Adrenal gland (tissue), 12 donors: Measurements from ENCODE around the gene PARP6. TPM values are rescaled to one million over a fixed set of nuclear protein-coding genes. Genes with fewer than 3 reads are reported as not detected.

Source experiments
- DNase-seq, 7 donors: peaks; one replicate each; pipeline ENCODE4 v3.0.0-alpha.2; 2019 to 2020
- H3K27ac ChIP-seq, 5 donors: fragments of 200-600 bp; sonication (generic) in 4 of 5; 1 replicate in 3 of 5; 2 replicates in 2 of 5; pipeline versions ENCODE4 v1.5.1 to v1.8.0; 2016 to 2020; ENCODE audit warnings: mild to moderate bottlenecking in 1 of 5
- H3K27me3 ChIP-seq: fragments of 200-600 bp; 2 replicates; pipeline ENCODE4 v1.8.0; 2021
- H3K36me3 ChIP-seq, 2 donors: fragments of 200-600 bp; replicated peaks in 1 of 2; 1 replicate in 1 of 2; 2 replicates in 1 of 2; pipeline versions ENCODE4 v1.5.1 to v1.8.0; 2018 to 2022
- H3K4me1 ChIP-seq, 2 donors: fragments of 200-600 bp; replicated peaks in 1 of 2; 1 replicate in 1 of 2; 2 replicates in 1 of 2; pipeline versions ENCODE4 v1.5.1 to v1.8.0; 2018 to 2021
- H3K4me3 ChIP-seq, 4 donors: fragments of 200-600 bp; sonication (generic) in 3 of 4; one replicate each; pipeline ENCODE4 v1.5.1; 2016 to 2018
- H3K9me3 ChIP-seq, 3 donors: fragments of 200-600 bp; sonication (generic) in 1 of 3; replicated peaks in 1 of 3; 1 replicate in 2 of 3; 2 replicates in 1 of 3; pipeline versions ENCODE4 v1.5.1 to v1.8.0; 2016 to 2021
- POLR2A ChIP-seq, 2 donors: fragments of 450-650 bp; IDR thresholded peaks; one replicate each; pipeline ENCODE4 v1.6.1; 2017; ENCODE audit warnings: antibody characterized with exemption in 2 of 2, mild to moderate bottlenecking in 2 of 2, moderate library complexity in 1 of 2
- WGBS, 4 donors: extraction: QIAGEN DNeasy Blood & Tissue Kit in 2 of 4; methylation state at CpG; one replicate each; pipeline versions ENCODE4 v1.1.5 to v1.1.7; 2013 to 2017; 5-methylcytosine and 5-hydroxymethylcytosine counted together
- intact Hi-C, 2 donors: fragments of 100-400 bp; cut with DNase I; formaldehyde crosslinking; loops; one replicate each; pipeline versions ENCODE4 v1.14.1 to v1.15.0; 2022 to 2023
- polyA plus RNA-seq, 3 donors: library from polyadenylated mRNA; stranded (reverse); fragments of 200-250 nt in 2 of 3; fragments of 350-450 nt in 1 of 3; fragmentation: Illumina TruSeq in 1 of 3; extraction: RNeasy Lipid Tissue Mini Kit (QIAGEN cat#74804) in 1 of 3; gene quantifications; one replicate each; pipeline ENCODE4 v1.2.3, GENCODE V29; 2013 to 2014
- total RNA-seq, 9 donors: library from RNA; depleted of rRNA in 4 of 9; stranded (reverse); fragments of >200 nt in 4 of 9; fragments of 120-200 nt in 1 of 9; fragmentation: NEBNext Ultra II Directional in 1 of 9; extraction: Animal tissue kit (Norgen Biotek cat#: 25700) in 1 of 9; gene quantifications; one replicate each; pipeline versions ENCODE4 v1.1.0 to v1.2.4, GENCODE V29; 2013 to 2023
- TF ChIP-seq, protein P1 (sequence below), 6 experiments: fragments of 450-650 bp in 4 of 6; fragments of 200-600 bp in 2 of 6; sonication (generic) in 1 of 6; IDR thresholded peaks; 1 replicate in 5 of 6; 2 replicates in 1 of 6; pipeline versions ENCODE4 v1.5.1 to v1.8.0; 2016 to 2021; ENCODE audit warnings: antibody characterized with exemption in 6 of 6, mild to moderate bottlenecking in 2 of 6, moderate library complexity in 1 of 6
- donor health status: healthy with polysubstance abuse.
- donor health status: Bipolar disorder and iron deficiency.
- donor health status: DM: yes; HTN: yes; CAD: no.
- donor health status: DM: no; HTN: no; CAD: no.
- donor health status: DM: no; HTN: no; CAD: no.
- donor health status: DM: yes; HTN: yes; CAD: no.

The PARP6 gene
- total and polyA plus RNA-seq, 12 donors, result 37.4 to 464 (median 72.9) TPM

DNA sequence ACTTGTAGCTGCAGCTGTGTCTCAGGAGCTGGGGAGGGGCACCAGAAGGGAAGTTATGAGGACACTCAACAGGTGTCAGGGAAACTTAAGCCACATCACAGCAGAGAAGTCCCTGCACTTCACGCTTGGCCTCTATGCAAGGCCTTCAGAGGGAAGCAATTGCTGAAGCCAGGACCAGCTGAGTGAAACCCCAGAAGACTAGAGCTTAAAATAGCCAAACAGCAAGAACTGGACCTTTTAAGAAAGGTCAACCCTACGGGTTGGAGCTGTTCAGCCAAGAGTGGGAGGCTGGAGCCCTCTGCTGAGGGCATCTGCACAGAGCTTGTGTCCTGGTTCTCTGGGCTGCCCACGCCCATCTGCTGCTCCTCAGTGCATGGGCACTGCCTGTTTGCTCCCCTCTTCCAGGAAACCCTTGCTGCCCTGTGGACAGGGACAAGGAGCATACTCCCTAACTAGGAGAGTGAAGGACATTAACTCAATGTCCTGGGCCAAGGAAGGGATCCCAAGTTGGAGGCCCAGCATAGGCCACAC is 70.9 kb downstream of the PARP6 start:
- no peaks in the 10 kb centered on the region for H3K9me3 ChIP-seq
- peaks cover 0 to 33% of the 10 kb centered on the region in 2 donors for H3K4me1 ChIP-seq
- 50 to 65% (median 55%) methylated on average over 2 to 3 of the region's 3 CpGs; no CpG with 5 or more reads in 1 of the 4 donors for WGBS, 4 donors

DNA sequence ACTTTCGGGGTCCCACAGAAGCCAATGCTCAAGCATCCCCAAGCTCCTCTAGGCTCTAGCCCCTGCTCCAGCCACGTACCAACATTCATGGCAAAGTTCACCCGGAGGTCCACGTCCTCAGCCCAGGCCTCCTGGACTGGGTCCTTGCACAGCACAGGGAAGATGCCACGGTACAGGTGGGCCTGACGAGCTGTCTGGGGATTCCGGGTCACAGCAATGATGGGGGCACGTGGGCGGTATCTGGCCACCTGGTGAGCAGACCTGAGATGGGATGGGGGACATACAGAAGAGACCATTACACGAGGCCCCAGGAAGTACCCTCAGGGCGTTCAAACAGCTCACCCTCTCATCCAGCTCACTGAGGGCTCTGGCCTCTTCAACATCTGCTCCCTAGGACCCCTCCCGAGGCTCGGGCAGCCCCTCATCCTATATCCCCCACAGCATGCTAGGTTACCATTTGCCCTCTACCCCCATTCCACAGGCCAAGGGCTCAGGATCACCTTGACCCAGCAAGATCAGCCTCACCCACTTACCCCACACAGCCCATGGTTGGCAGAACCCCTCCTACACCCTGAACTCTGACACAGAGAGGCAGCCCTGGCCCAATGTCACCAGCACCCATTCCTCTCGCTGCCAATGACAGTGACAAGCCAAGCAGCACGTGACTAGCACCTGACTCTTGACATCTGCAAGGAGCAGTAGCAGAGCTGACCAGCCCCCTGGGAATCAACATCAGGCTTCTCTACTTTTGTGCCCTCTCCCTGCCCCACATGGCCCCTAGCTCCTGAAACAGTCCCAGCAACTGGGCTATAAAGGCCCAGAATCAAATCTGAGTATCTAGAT is 71.7 kb downstream of the PARP6 start:
- intact Hi-C loops, result loop anchor here in 1 of 2 donors (5.0 kb wide), 1 partner anchor 52 kb away; no protein-coding TSS in a partner anchor
- H3K4me1 ChIP-seq, result peaks cover 0 to 33% of the 10 kb centered on the region in 2 donors
- 73 to 82% (median 78%) methylated on average over 15 of the region's 15 CpGs for WGBS, 4 donors

More for the DNA sequence above, 70.9 kb downstream of the PARP6 start:
- intact Hi-C loops, result loop anchor here in 1 of 2 donors (5.0 kb wide), 1 partner anchor 51 kb away; no protein-coding TSS in a partner anchor
- Histone ChIP-seq H3K4me3 (no peak overlapping the region), H3K36me3 (peaks cover 0 to 82% of the 10 kb centered on the region in 2 donors), H3K27me3 (no peaks in the 10 kb centered on the region), H3K27ac (peak overlapping the region in 2 of 5 donors; percentile 78 to 80)
- no peak for DNase-seq
- TF ChIP-seq, protein P1, sequence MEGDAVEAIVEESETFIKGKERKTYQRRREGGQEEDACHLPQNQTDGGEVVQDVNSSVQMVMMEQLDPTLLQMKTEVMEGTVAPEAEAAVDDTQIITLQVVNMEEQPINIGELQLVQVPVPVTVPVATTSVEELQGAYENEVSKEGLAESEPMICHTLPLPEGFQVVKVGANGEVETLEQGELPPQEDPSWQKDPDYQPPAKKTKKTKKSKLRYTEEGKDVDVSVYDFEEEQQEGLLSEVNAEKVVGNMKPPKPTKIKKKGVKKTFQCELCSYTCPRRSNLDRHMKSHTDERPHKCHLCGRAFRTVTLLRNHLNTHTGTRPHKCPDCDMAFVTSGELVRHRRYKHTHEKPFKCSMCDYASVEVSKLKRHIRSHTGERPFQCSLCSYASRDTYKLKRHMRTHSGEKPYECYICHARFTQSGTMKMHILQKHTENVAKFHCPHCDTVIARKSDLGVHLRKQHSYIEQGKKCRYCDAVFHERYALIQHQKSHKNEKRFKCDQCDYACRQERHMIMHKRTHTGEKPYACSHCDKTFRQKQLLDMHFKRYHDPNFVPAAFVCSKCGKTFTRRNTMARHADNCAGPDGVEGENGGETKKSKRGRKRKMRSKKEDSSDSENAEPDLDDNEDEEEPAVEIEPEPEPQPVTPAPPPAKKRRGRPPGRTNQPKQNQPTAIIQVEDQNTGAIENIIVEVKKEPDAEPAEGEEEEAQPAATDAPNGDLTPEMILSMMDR (IDR thresholded peaks at IDR 0.05), result no peak
- no peak for TF ChIP-seq POLR2A (IDR thresholded peaks at IDR 0.05)

DNA sequence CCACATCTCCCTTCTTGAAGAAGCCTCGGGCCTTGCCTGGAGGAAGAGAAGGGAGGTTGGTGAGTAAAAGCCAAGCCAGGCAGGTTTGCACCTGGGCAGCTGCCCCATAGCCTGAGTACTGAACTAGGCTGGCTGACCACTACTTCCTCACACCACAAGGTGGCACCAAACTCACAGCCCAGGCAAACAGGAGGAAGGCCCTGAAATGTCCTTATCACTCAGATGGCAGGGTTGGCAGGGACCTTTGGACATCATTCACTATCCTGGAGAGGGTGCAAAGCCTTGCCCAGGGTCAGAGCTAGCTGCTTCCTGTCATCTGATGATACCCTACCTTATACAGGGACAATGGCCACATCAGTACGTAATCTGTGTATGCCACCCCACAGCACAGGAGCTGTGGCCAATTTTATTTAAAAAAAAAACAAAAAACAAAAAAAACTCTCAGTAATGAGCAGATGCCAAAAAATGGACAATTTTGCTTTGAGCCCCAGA is 72.6 kb downstream of the PARP6 start:
- no peak for TF ChIP-seq POLR2A (IDR thresholded peaks at IDR 0.05)
- TF ChIP-seq, protein P1 (IDR thresholded peaks at IDR 0.05), result peak; percentile 83 to 96 (median 94)
- peak; percentile 85 to 95 (median 90) for DNase-seq
- peak overlapping the region in 3 of 5 donors; percentile 37 to 80 (median 78) for H3K27ac ChIP-seq
- intact Hi-C loops, result loop anchor here in 1 of 2 donors (5.0 kb wide), 3 partner anchors 33 to 88 kb away; partner anchors contain the start of gene PKM
- peaks cover 0 to 33% of the 10 kb centered on the region in 2 donors for H3K4me1 ChIP-seq
- H3K36me3 ChIP-seq, result peaks cover 0 to 65% of the 10 kb centered on the region in 2 donors
- H3K27me3 ChIP-seq, result no peaks in the 10 kb centered on the region
- no peak overlapping the region for H3K4me3 ChIP-seq
- no peaks in the 10 kb centered on the region for H3K9me3 ChIP-seq
- WGBS, 4 donors, result 38 to 45% (median 42%) methylated on average over 2 of the region's 2 CpGs

More for the DNA sequence above, 71.7 kb downstream of the PARP6 start:
- no peak for TF ChIP-seq POLR2A (IDR thresholded peaks at IDR 0.05)
- TF ChIP-seq, protein P1 (IDR thresholded peaks at IDR 0.05), result no peak
- Histone ChIP-seq H3K4me3 (no peak overlapping the region), H3K27me3 (no peaks in the 10 kb centered on the region), H3K27ac (peak overlapping the region in 3 of 5 donors; percentile 37 to 80 (median 78)), H3K9me3 (no peaks in the 10 kb centered on the region), H3K36me3 (peaks cover 0 to 74% of the 10 kb centered on the region in 2 donors)
- DNase-seq, result no peak

DNA sequence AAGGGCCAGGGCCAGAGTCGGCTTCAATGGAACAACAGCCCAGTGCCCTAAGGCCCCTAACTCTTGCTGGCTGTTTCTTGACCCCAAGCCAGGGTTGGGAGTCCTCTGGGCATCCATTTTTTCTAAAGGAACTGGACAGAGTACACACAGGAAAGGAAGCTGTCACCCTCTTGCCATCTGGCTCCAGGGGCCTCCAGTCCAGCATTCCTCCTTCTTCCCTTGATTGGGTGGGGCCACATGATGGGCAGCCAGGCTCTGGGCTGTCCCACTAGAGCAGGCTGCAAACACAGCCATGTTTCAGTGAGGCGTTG is 73.2 kb downstream of the PARP6 start:
- no peak for DNase-seq
- Histone ChIP-seq H3K4me3 (no peak overlapping the region), H3K4me1 (peaks cover 0 to 29% of the 10 kb centered on the region in 2 donors), H3K27me3 (no peaks in the 10 kb centered on the region), H3K9me3 (no peaks in the 10 kb centered on the region), H3K36me3 (peaks cover 0 to 59% of the 10 kb centered on the region in 2 donors), H3K27ac (no peak overlapping the region)
- TF ChIP-seq, protein P1 (IDR thresholded peaks at IDR 0.05), result no peak
- no peak for TF ChIP-seq POLR2A (IDR thresholded peaks at IDR 0.05)
- intact Hi-C loops, result loop anchor here in 1 of 2 donors (5.0 kb wide), 2 partner anchors 33 to 88 kb away; partner anchors contain the start of gene PKM
- 83 to 96% (median 84%) methylated on average over 2 of the region's 2 CpGs for WGBS, 4 donors
